Occipital lobe (tissue), 2 donors: ENCODE data around the gene CACNB4. TPM values are rescaled to one million over a fixed set of nuclear protein-coding genes. Genes with fewer than 3 reads are reported as not detected.
"Not testable (repeated sequence)": the region's sequence is repeated elsewhere in the genome, so short reads cannot be mapped to it uniquely, and the experiment has no call there.

Experiments used
- DNase-seq: peaks from one replicate; lab custom pipeline; 2025; lab: John Stamatoyannopoulos, UW
- total RNA-seq: library from RNA; depleted of rRNA; stranded (reverse); fragments of >200 nt; gene quantifications from one replicate; pipeline ENCODE4 v1.2.3, GENCODE V29; 2014

Gene CACNB4
- total RNA-seq, 1 donor from 2014 or later: 70.2 TPM

- DNase-seq: no peak
Measured at GRCh38 chr2:151907286-151908203, 191.3 kb downstream of the CACNB4 start.

- no peak for DNase-seq
Measured at GRCh38 chr2:151906633-151906998, 192.2 kb downstream of the CACNB4 start.

GRCh38 chr2:151905963-151906632, 192.7 kb downstream of the CACNB4 start:
- DNase-seq: no peak

GRCh38 chr2:151904807-151905206, 194.0 kb downstream of the CACNB4 start:
- DNase-seq: no peak

GRCh38 chr2:151904021-151904420, 194.8 kb downstream of the CACNB4 start:
- DNase-seq: no peak

- DNase-seq: no peak
Measured at GRCh38 chr2:151902829-151903228, 196.0 kb downstream of the CACNB4 start.

- no peak for DNase-seq
Measured at GRCh38 chr2:151900331-151900730, 198.5 kb downstream of the CACNB4 start.

- DNase-seq: no peak
Measured at GRCh38 chr2:151899156-151899555, 199.7 kb downstream of the CACNB4 start.

- no peak for DNase-seq
Measured at GRCh38 chr2:151891566-151892194, 207.2 kb downstream of the CACNB4 start.

- no peak for DNase-seq
Measured at GRCh38 chr2:151887164-151887563, 211.7 kb downstream of the CACNB4 start.

GRCh38 chr2:151886241-151886640, 212.6 kb downstream of the CACNB4 start:
- no peak for DNase-seq

GRCh38 chr2:151882786-151883445, 215.9 kb downstream of the CACNB4 start:
- no peak for DNase-seq

GRCh38 chr2:151881342-151881741, 217.5 kb downstream of the CACNB4 start:
- DNase-seq: no peak

GRCh38 chr2:151880586-151880985, 218.3 kb downstream of the CACNB4 start:
- DNase-seq: no peak

GRCh38 chr2:151878655-151879563, 219.9 kb downstream of the CACNB4 start:
- no peak for DNase-seq

GRCh38 chr2:151878204-151878603, 220.6 kb downstream of the CACNB4 start:
- no peak for DNase-seq

- not testable (repeated sequence) for DNase-seq
Measured at GRCh38 chr2:151875631-151876030, 223.2 kb downstream of the CACNB4 start.

GRCh38 chr2:151872463-151872862, 226.4 kb downstream of the CACNB4 start:
- no peak for DNase-seq

- DNase-seq: no peak
Measured at GRCh38 chr2:151869291-151869690, 229.6 kb downstream of the CACNB4 start.

GRCh38 chr2:151862700-151863099, 236.1 kb downstream of the CACNB4 start:
- no peak for DNase-seq

GRCh38 chr2:151861174-151861573, 237.7 kb downstream of the CACNB4 start:
- no peak for DNase-seq
